Brain microvascular endothelial cell (primary cell): Measurements from ENCODE around the gene RPS25.

ENCODE experiments used
- DNase-seq: peaks from one replicate; pipeline ENCODE4 v3.0.0-alpha.2; 2020
- H3K27ac ChIP-seq: fragments of 250-450 bp; sonication (Bioruptor Pico); 2 replicates; pipeline ENCODE4 v1.5.1; 2020; ENCODE audit warnings: mild to moderate bottlenecking, moderate library complexity
- H3K27me3 ChIP-seq: fragments of 250-450 bp; sonication (Bioruptor Pico); replicated peaks from 2 replicates; pipeline ENCODE4 v1.5.1; 2020; ENCODE audit warnings: mild to moderate bottlenecking
- H3K36me3 ChIP-seq: fragments of 250-450 bp; sonication (Bioruptor Pico); replicated peaks from 2 replicates; pipeline ENCODE4 v1.5.1; 2020; ENCODE audit warnings: mild to moderate bottlenecking
- H3K4me3 ChIP-seq: 2 replicates; pipeline ENCODE4 v1.5.1; 2011; ENCODE audit warnings: low read depth, mild to moderate bottlenecking, control low read depth, low read length, moderate library complexity
- in situ Hi-C: cut with HindIII; loops from 2 replicates; pipeline ENCODE4 v1.10.0; 2017; ENCODE audit warnings: low sequenced_read_pairs, low pct_ligation_motif_present
- TF ChIP-seq, protein P1 (sequence below): IDR thresholded peaks from 2 replicates; pipeline ENCODE4 v1.5.1; 2011; ENCODE audit warnings: low read depth, mild to moderate bottlenecking, moderate library complexity, low read length, control low read depth, inconsistent platforms; ENCODE audit errors: missing control alignments

Gene RPS25

DNA sequence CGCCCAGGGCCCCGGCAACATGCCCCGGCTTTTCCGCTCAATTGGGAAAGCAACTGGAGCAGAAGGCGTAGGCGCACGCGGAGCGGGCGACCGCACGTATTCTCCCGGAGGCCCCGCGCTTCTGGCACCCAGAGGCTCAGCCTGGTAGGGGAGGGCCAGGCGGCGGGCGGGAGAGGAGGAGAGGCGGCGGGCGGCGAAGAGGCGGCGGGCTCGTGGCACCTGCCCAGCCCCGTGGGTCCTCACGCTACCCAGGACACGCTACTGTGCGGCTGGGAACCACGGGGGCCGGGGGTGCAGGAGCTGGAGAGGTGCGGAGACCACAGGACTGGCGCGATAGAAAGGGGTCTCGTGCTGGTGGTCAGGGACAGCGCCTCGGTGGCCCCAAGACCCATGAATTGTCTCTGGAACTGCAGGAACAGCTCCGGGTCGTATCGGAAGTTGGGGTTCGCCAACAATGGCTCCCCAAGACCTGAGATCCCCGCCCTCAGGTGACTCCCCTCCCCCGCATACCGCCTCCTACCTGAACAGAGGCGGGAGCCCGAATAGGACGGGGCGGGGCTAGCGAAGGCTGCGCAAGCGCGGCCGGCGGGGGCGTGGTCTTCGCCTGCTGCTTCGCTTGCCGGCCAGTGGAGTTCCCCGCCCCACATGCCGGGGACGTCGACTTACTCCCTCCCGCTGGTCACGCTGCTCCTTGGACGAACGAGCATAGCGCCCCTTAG is 12.3 kb upstream of the RPS25 start, which contains the start of gene SLC37A4:
TSS of gene SLC37A4 (minus strand) at position 549 of the 719 bp plus-strand sequence.
- H3K27ac ChIP-seq: no peak within 1 kb of the TSS
- DNase-seq: peak; percentile 96
- H3K36me3 ChIP-seq: peaks cover 3% of the 10 kb centered on the region
- in situ Hi-C loops: no loop called here
- TF ChIP-seq, protein P1, sequence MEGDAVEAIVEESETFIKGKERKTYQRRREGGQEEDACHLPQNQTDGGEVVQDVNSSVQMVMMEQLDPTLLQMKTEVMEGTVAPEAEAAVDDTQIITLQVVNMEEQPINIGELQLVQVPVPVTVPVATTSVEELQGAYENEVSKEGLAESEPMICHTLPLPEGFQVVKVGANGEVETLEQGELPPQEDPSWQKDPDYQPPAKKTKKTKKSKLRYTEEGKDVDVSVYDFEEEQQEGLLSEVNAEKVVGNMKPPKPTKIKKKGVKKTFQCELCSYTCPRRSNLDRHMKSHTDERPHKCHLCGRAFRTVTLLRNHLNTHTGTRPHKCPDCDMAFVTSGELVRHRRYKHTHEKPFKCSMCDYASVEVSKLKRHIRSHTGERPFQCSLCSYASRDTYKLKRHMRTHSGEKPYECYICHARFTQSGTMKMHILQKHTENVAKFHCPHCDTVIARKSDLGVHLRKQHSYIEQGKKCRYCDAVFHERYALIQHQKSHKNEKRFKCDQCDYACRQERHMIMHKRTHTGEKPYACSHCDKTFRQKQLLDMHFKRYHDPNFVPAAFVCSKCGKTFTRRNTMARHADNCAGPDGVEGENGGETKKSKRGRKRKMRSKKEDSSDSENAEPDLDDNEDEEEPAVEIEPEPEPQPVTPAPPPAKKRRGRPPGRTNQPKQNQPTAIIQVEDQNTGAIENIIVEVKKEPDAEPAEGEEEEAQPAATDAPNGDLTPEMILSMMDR: no peak
- H3K4me3 ChIP-seq: peak within 1 kb of the TSS; percentile 88
- no peaks in the 10 kb centered on the region for H3K27me3 ChIP-seq

DNA sequence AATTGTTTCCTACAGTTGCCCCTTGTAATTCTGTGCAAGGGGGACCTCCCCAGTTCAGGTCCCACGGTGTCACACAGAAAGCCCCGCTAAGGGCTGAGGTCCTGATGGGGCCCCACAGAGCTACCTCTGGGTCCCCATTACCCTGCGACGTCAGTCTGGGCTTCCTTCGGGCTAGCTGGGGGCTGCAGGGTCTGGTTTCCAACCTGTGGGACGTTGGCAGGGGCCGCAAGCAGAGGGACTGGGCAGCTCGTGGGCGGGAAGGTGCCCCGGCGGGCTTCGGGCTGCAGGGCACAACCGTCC is 11.8 kb upstream of the RPS25 start:
- no peak for DNase-seq
- Histone ChIP-seq H3K4me3 (peak overlapping the region; percentile 88), H3K27ac (no peak overlapping the region), H3K36me3 (peaks cover 7% of the 10 kb centered on the region), H3K27me3 (no peaks in the 10 kb centered on the region)
- TF ChIP-seq, protein P1: no peak
- in situ Hi-C loops: no loop called here

- peaks cover 12% of the 10 kb centered on the region for H3K36me3 ChIP-seq
- H3K4me3 ChIP-seq: peak overlapping the region; percentile 88
- TF ChIP-seq, protein P1: no peak
- H3K27me3 ChIP-seq: no peaks in the 10 kb centered on the region
- no peak overlapping the region for H3K27ac ChIP-seq
- DNase-seq: no peak
- in situ Hi-C loops: no loop called here
Measured at GRCh38 chr11:119029340-119030028, 11.3 kb upstream of the RPS25 start.

- no peaks in the 10 kb centered on the region for H3K27me3 ChIP-seq
- in situ Hi-C loops: no loop called here
- no peak for DNase-seq
- no peak overlapping the region for H3K27ac ChIP-seq
- peaks cover 14% of the 10 kb centered on the region for H3K36me3 ChIP-seq
- TF ChIP-seq, protein P1: no peak
- no peak overlapping the region for H3K4me3 ChIP-seq
Measured at GRCh38 chr11:119029069-119029339, 10.9 kb upstream of the RPS25 start.

- DNase-seq: no peak
- Histone ChIP-seq H3K36me3 (peaks cover 14% of the 10 kb centered on the region), H3K4me3 (no peak overlapping the region), H3K27me3 (no peaks in the 10 kb centered on the region), H3K27ac (no peak overlapping the region)
- in situ Hi-C loops: no loop called here
- TF ChIP-seq, protein P1: no peak
Measured at GRCh38 chr11:119028346-119029068, 10.4 kb upstream of the RPS25 start.
